ENCODE results near the gene COPB2. TPM values are rescaled to one million over a fixed set of nuclear protein-coding genes. Genes with fewer than 3 reads are reported as not detected.

Gene COPB2
- total RNA-seq, 1 experiment from 2014 or later: 119 TPM

- Histone ChIP-seq H3K4me1 (ENCODE audit: control insufficient read depth in 1 of 2, insufficient read depth in 2 of 2, low read length in 2 of 2) (peaks cover 21 to 28% of the 10 kb centered on the region in 2 experiments), H3K9ac (ENCODE audit: low read length) (no peak overlapping the region), H3K9me3 (ENCODE audit: control insufficient read depth in 1 of 2, insufficient read depth in 1 of 2, low read depth in 1 of 2, low read length in 2 of 2) (no peaks in the 10 kb centered on the region), H3K9me2 (ENCODE audit: insufficient read depth) (no peaks in the 10 kb centered on the region), H3K79me2 (ENCODE audit: insufficient read depth, low read length) (no peaks in the 10 kb centered on the region), H3K4me2 (ENCODE audit: low read length) (no peak overlapping the region), H4K20me1 (ENCODE audit: insufficient read depth) (no peaks in the 10 kb centered on the region), H3K27ac (ENCODE audit: low read depth, low read length) (no peak overlapping the region), H3K27me3 (ENCODE audit: insufficient read depth, low read length) (no peaks in the 10 kb centered on the region), H3K36me3 (ENCODE audit: control insufficient read depth in 1 of 2, insufficient read depth in 2 of 2, low read length in 2 of 2) (no peaks in the 10 kb centered on the region), H2AFZ (ENCODE audit: low read depth, low read length, poor library complexity, severe bottlenecking) (no peak overlapping the region), H3K4me3 (replicated peaks in 1 of 2; ENCODE audit: low read depth in 1 of 2, low read length in 2 of 2) (no peak overlapping the region)
- BruUV-seq (replicated peaks): no TSS peak
- no peak for DNase-seq (ENCODE audit: low read depth, low spot score)
- TF ChIP-seq TCF7L2 (IDR thresholded peaks at IDR 0.05; ENCODE audit: borderline replicate concordance, extremely low read depth, insufficient read depth, insufficient read length) (no peak), SRF (IDR thresholded peaks at IDR 0.05; ENCODE audit: low read depth) (no peak), POLR2AphosphoS5 (IDR thresholded peaks at IDR 0.05; ENCODE audit: low read depth, low read length) (no peak), EZH2phosphoT487 (IDR thresholded peaks at IDR 0.05; ENCODE audit: borderline replicate concordance) (no peak), JUND (IDR thresholded peaks at IDR 0.05) (no peak), CTCF (IDR thresholded peaks at IDR 0.05 in 2 of 3, conservative IDR thresholded peaks at IDR 0.05 in 1 of 3; ENCODE audit: borderline replicate concordance in 1 of 3, insufficient read depth in 1 of 3, low read depth in 2 of 3, low read length in 2 of 3) (no peak), YY1 (IDR thresholded peaks at IDR 0.05; ENCODE audit: extremely low read depth, insufficient replicate concordance, low read depth, low read length) (no peak), ATF3 (IDR thresholded peaks at IDR 0.05) (no peak), ZFX (IDR thresholded peaks at IDR 0.05) (no peak), REST (IDR thresholded peaks at IDR 0.05; ENCODE audit: low read depth) (no peak), SP1 (IDR thresholded peaks at IDR 0.05; ENCODE audit: low read depth) (no peak), EZH2 (IDR thresholded peaks at IDR 0.05) (no peak)
- no peak for ATAC-seq
- POLR2A ChIA-PET: no interaction called here
- CTCF ChIA-PET: interaction anchor here (4.4 to 6.0 kb wide), 2 partner anchors 220 to 396 kb away, joined by 26 to 116 read pairs; no protein-coding TSS in a partner anchor
- RAD21 ChIA-PET (ENCODE audit: low non-redundant PET in 1 of 2, low total read pairs in 2 of 2, uncharacterized antibody in 2 of 2, unreplicated experiment in 2 of 2): no interaction called here
- intact Hi-C loops (cut with micrococcal nuclease): no loop called here
These were observed 57.4 kb downstream of the COPB2 start for GRCh38 chr3:139332092-139332491.
